A673 (cell line): Measurements from ENCODE around the gene ARHGEF4. TPM values are rescaled to one million over a fixed set of nuclear protein-coding genes. Genes with fewer than 3 reads are reported as not detected.

Source experiments
- BruUV-seq: library from RNA; stranded (reverse); fragments of 400-500 nt; replicated peaks from 2 replicates; lab custom pipeline; 2021; lab: Mats Ljungman, UMichigan
- CTCF ChIA-PET: fragments of 300-600 bp; sonication (Branson Sonifier 250); formaldehyde crosslinking; loops from one replicate; lab custom pipeline; 2022; ENCODE audit warnings: antibody characterized with exemption; lab: Charles Lee
- POLR2A ChIA-PET: fragments of 300-600 bp; sonication (Branson Sonifier 250); formaldehyde crosslinking; loops from one replicate; lab custom pipeline; 2022; ENCODE audit warnings: antibody characterized with exemption; ENCODE audit not compliant: low non-redundant PET; lab: Charles Lee
- DNase-seq: peaks from one replicate; pipeline ENCODE4 v3.0.0-alpha.2; 2015; ENCODE audit warnings: low spot score
- H3K27ac ChIP-seq: fragments of 200-600 bp; sonication (generic); 2 replicates; pipeline ENCODE4 v1.5.1; 2016; ENCODE audit warnings: mixed run types, low read depth, mild to moderate bottlenecking, mixed read lengths, antibody characterized with exemption, low read length; ENCODE audit not compliant: poor library complexity, severe bottlenecking
- H3K27me3 ChIP-seq: fragments of 200-600 bp; sonication (generic); replicated peaks from 2 replicates; pipeline ENCODE4 v1.6.1; 2017; ENCODE audit warnings: mixed run types, low read depth, mild to moderate bottlenecking, mixed read lengths, antibody characterized with exemption, low read length; ENCODE audit not compliant: insufficient read depth, poor library complexity
- H3K36me3 ChIP-seq: fragments of 200-600 bp; sonication (generic); 2 replicates; pipeline ENCODE4 v1.6.1; 2016; ENCODE audit warnings: mixed run types, mild to moderate bottlenecking, mixed read lengths, antibody characterized with exemption, low read length; ENCODE audit not compliant: insufficient read depth, poor library complexity, severe bottlenecking
- H3K4me1 ChIP-seq: fragments of 200-600 bp; sonication (generic); 2 replicates; pipeline ENCODE4 v1.6.1; 2017; ENCODE audit warnings: mixed run types, mild to moderate bottlenecking, mixed read lengths, antibody characterized with exemption, low read length; ENCODE audit not compliant: insufficient read depth, poor library complexity, severe bottlenecking
- H3K4me3 ChIP-seq: fragments of 200-600 bp; sonication (generic); 2 replicates; pipeline ENCODE4 v1.5.1; 2016; ENCODE audit warnings: low read depth, mixed run types, mild to moderate bottlenecking, mixed read lengths, low read length; ENCODE audit not compliant: poor library complexity, severe bottlenecking
- H3K9me3 ChIP-seq: fragments of 200-600 bp; sonication (generic); 2 replicates; pipeline ENCODE4 v1.6.1; 2016; ENCODE audit warnings: mixed run types, low read depth, mild to moderate bottlenecking, mixed read lengths, antibody characterized with exemption, low read length; ENCODE audit not compliant: poor library complexity, severe bottlenecking
- EZH2 ChIP-seq: fragments of 200-600 bp; sonication (generic); IDR thresholded peaks from 2 replicates; pipeline ENCODE4 v1.6.1; 2017; ENCODE audit warnings: borderline replicate concordance, low read depth, mild to moderate bottlenecking, mixed read lengths, antibody characterized with exemption, low read length; ENCODE audit not compliant: poor library complexity, severe bottlenecking
- intact Hi-C: fragments of 100-400 bp; cut with micrococcal nuclease; formaldehyde crosslinking; loops from one replicate; pipeline ENCODE4 v1.10.0; 2022; ENCODE audit not compliant: unreplicated experiment
- total RNA-seq: library from RNA; stranded (reverse); gene quantifications from 2 replicates; pipeline ENCODE4 v1.2.3, GENCODE V29; 2021
- TF ChIP-seq, protein P1 (sequence below): fragments of 300-800, 200-600 bp; sonication (generic); conservative IDR thresholded peaks from 2 replicates; pipeline ENCODE4 v1.5.1; 2017; ENCODE audit warnings: low read depth, mild to moderate bottlenecking, antibody characterized with exemption, low read length, moderate library complexity, mixed read lengths

Gene ARHGEF4
- total RNA-seq, 1 experiment from 2014 or later, result 2.1 TPM

DNA sequence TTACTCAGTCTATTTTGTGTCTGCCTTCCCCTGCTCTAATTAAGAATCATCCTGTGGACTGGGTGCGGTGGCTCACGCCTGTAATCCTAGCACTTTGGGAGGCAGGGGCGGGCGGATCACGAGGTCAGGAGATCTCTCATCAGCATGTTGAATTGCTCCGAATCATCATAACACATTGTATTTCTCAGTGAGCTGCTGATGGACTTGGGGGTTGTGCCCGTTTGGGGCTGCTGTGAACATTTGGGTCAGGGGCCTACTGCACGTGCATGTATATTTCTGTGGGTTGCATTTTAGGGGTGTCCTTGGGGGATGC, 84.4 kb downstream of the ARHGEF4 start:
- ChIA-PET CTCF (interaction anchor here (1.0 kb wide), 1 partner anchor 124 kb away, joined by 3 read pairs; no protein-coding TSS in a partner anchor), POLR2A (no interaction called here)
- DNase-seq, result no peak
- BruUV-seq, result no TSS peak
- Histone ChIP-seq H3K36me3 (no peaks in the 10 kb centered on the region), H3K27me3 (peaks cover 30% of the 10 kb centered on the region), H3K27ac (no peak overlapping the region), H3K4me3 (no peak overlapping the region), H3K4me1 (no peaks in the 10 kb centered on the region), H3K9me3 (no peaks in the 10 kb centered on the region)
- intact Hi-C loops, result no loop called here
- TF ChIP-seq, protein P1, sequence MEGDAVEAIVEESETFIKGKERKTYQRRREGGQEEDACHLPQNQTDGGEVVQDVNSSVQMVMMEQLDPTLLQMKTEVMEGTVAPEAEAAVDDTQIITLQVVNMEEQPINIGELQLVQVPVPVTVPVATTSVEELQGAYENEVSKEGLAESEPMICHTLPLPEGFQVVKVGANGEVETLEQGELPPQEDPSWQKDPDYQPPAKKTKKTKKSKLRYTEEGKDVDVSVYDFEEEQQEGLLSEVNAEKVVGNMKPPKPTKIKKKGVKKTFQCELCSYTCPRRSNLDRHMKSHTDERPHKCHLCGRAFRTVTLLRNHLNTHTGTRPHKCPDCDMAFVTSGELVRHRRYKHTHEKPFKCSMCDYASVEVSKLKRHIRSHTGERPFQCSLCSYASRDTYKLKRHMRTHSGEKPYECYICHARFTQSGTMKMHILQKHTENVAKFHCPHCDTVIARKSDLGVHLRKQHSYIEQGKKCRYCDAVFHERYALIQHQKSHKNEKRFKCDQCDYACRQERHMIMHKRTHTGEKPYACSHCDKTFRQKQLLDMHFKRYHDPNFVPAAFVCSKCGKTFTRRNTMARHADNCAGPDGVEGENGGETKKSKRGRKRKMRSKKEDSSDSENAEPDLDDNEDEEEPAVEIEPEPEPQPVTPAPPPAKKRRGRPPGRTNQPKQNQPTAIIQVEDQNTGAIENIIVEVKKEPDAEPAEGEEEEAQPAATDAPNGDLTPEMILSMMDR, result no peak
- no peak for TF ChIP-seq EZH2

DNA sequence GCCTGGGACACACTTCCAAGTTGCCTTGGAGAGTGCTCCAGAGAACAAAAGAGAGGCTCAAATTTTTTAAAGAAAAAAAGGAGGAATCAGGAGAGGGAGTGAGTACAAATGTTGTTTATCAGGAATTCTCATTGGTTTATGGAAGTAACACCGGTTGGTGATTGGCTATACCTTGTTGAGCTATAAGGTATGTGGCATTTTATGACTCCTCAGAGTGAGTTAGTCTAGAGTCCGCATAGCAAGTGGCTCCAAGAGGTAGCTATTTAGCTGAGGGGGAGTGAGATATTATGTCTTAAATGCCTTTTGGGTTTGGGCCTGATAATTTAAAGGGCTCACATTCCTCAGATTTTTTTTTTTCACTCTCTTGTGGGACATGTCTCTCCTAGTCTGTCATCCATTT, 85.7 kb downstream of the ARHGEF4 start:
- no TSS peak for BruUV-seq
- no peak for DNase-seq
- Histone ChIP-seq H3K27me3 (peaks cover 22% of the 10 kb centered on the region), H3K36me3 (no peaks in the 10 kb centered on the region), H3K4me3 (no peak overlapping the region), H3K27ac (no peak overlapping the region), H3K4me1 (no peaks in the 10 kb centered on the region), H3K9me3 (no peaks in the 10 kb centered on the region)
- intact Hi-C loops, result no loop called here
- CTCF ChIA-PET, result no interaction called here
- POLR2A ChIA-PET, result no interaction called here
- TF ChIP-seq, protein P1, result no peak
- no peak for TF ChIP-seq EZH2

DNA sequence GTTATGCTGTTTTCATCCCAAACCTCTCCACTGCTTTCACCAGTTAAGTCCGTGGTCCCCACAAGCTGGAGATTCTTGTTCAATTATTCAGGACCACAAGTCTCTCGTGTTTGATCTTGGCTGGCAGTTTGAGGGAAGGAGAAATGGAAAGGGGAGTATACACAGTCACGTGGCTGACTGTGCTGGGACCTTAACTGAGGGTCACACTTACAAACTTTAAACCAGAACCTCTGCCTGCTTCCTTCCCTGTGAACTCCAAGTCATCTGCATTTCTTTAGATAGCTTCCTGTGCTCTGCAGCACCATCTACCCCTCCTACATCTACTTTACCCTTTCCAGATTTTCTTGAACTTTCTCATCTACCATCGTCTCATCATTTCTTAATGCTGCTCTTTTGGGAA, 91.7 kb downstream of the ARHGEF4 start:
- H3K9me3 ChIP-seq, result no peaks in the 10 kb centered on the region
- DNase-seq, result no peak
- no peaks in the 10 kb centered on the region for H3K4me1 ChIP-seq
- POLR2A ChIA-PET, result no interaction called here
- H3K36me3 ChIP-seq, result no peaks in the 10 kb centered on the region
- TF ChIP-seq, protein P1, result no peak
- TF ChIP-seq EZH2, result no peak
- no TSS peak for BruUV-seq
- intact Hi-C loops, result no loop called here
- peaks cover 25% of the 10 kb centered on the region for H3K27me3 ChIP-seq
- no peak overlapping the region for H3K4me3 ChIP-seq
- no peak overlapping the region for H3K27ac ChIP-seq
- CTCF ChIA-PET, result no interaction called here
